Glutamatergic neuron (in vitro differentiated cells): Measurements from ENCODE around the gene TSFM. TPM values are rescaled to one million over a fixed set of nuclear protein-coding genes. Genes with fewer than 3 reads are reported as not detected.

Source experiments
- DNase-seq: peaks from one replicate; pipeline ENCODE4 v3.0.0; 2022
- H3K27ac Mint-ChIP-seq: one replicate; pipeline ENCODE4 v1.8.0; 2020; ENCODE audit warnings: mild to moderate bottlenecking, mixed read lengths, inconsistent platforms; ENCODE audit not compliant: unreplicated experiment
- H3K27me3 Mint-ChIP-seq: one replicate; pipeline ENCODE4 v1.8.0; 2020; ENCODE audit warnings: mild to moderate bottlenecking, moderate library complexity, mixed read lengths, inconsistent platforms; ENCODE audit not compliant: unreplicated experiment
- H3K36me3 Mint-ChIP-seq: one replicate; pipeline ENCODE4 v1.8.0; 2020; ENCODE audit warnings: mild to moderate bottlenecking, mixed read lengths, inconsistent platforms; ENCODE audit not compliant: unreplicated experiment
- H3K4me1 Mint-ChIP-seq: one replicate; pipeline ENCODE4 v1.8.0; 2020; ENCODE audit warnings: mild to moderate bottlenecking, low read depth, mixed read lengths, inconsistent platforms; ENCODE audit not compliant: unreplicated experiment
- H3K4me3 Mint-ChIP-seq: one replicate; pipeline ENCODE4 v1.8.0; 2020; ENCODE audit warnings: mild to moderate bottlenecking, mixed read lengths, inconsistent platforms; ENCODE audit not compliant: unreplicated experiment
- H3K9me3 Mint-ChIP-seq: one replicate; pipeline ENCODE4 v1.8.0; 2020; ENCODE audit warnings: mild to moderate bottlenecking, moderate library complexity, mixed read lengths, inconsistent platforms; ENCODE audit not compliant: unreplicated experiment
- microRNA-seq: library from miRNA; unstranded; fragments of <30 nt; microRNA quantifications from one replicate; pipeline ENCODE4, GENCODE V29; 2020; ENCODE audit not compliant: unreplicated experiment
- total RNA-seq: library from RNA; stranded (reverse); fragmentation: NEBNext Ultra II Directional; extraction: Animal tissue kit (Norgen Biotek cat#: 25700); gene quantifications from one replicate; pipeline ENCODE4 v1.2.1, GENCODE V29; 2021; ENCODE audit not compliant: unreplicated experiment
- TF ChIP-seq, protein P1 (sequence below): fragments of 200-600 bp; sonication (generic); IDR thresholded peaks from one replicate; pipeline ENCODE4 v1.5.0; 2021; ENCODE audit not compliant: partially characterized antibody, unreplicated experiment

Gene TSFM
- total RNA-seq, 1 donor from 2014 or later = 35.7 TPM

DNA sequence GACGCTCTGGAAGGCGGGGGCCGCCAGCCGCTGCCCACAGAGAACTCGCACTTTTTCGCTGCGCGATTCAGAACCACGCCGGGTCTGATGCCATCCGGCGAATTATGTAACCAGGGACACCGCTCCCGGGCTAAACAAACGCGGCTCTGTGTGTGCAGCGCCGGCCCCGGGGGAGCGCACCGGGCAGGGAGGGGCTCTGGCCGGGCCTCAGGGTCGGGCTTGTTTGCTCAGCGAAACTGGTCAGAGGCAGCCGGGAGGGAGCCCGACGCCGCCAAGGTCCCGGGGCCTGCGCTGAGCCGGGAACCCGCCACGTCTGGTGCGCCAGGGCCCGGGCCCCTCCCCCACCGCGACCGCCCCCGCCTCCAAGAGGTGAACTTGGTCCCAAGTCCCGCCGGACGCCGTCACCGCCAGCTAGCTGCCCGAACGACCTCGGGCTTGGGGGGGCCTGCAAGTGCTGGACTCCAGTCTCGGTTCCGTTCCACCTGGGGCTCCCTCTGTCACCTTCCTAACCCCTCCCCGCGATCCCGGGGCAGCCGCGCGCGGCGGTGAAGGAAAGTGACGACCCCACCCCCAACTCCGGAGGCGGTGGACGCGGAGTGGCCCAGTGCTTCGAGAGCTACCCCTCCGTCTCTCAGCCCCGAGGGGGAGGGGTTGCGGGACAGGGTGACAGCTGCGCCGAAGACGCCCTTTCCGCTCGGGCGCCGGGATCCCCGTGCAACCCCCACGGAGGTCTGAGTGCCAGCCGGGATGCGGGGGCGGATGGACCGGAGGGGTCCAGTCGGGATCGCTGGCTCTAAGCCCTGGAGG is 63.1 kb downstream of the TSFM start:
- H3K36me3 Mint-ChIP-seq = no peaks in the 10 kb centered on the region
- TF ChIP-seq, protein P1, sequence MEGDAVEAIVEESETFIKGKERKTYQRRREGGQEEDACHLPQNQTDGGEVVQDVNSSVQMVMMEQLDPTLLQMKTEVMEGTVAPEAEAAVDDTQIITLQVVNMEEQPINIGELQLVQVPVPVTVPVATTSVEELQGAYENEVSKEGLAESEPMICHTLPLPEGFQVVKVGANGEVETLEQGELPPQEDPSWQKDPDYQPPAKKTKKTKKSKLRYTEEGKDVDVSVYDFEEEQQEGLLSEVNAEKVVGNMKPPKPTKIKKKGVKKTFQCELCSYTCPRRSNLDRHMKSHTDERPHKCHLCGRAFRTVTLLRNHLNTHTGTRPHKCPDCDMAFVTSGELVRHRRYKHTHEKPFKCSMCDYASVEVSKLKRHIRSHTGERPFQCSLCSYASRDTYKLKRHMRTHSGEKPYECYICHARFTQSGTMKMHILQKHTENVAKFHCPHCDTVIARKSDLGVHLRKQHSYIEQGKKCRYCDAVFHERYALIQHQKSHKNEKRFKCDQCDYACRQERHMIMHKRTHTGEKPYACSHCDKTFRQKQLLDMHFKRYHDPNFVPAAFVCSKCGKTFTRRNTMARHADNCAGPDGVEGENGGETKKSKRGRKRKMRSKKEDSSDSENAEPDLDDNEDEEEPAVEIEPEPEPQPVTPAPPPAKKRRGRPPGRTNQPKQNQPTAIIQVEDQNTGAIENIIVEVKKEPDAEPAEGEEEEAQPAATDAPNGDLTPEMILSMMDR = no peak
- H3K27ac Mint-ChIP-seq = peak overlapping the region; percentile 83
- H3K9me3 Mint-ChIP-seq = peaks cover 10% of the 10 kb centered on the region
- H3K27me3 Mint-ChIP-seq = peaks cover 14% of the 10 kb centered on the region
- peak; percentile 79 for DNase-seq
- peak overlapping the region; percentile 81 for H3K4me3 Mint-ChIP-seq
- H3K4me1 Mint-ChIP-seq = peaks cover 28% of the 10 kb centered on the region

- Mint-ChIP-seq H3K27me3 (peaks cover 13% of the 10 kb centered on the region), H3K4me1 (peaks cover 27% of the 10 kb centered on the region), H3K9me3 (peaks cover 13% of the 10 kb centered on the region), H3K4me3 (peak overlapping the region; percentile 77), H3K27ac (peak overlapping the region; percentile 59), H3K36me3 (no peaks in the 10 kb centered on the region)
- TF ChIP-seq, protein P1 = no peak
- no peak for DNase-seq
Measured at GRCh38 chr12:57846285-57846576, 63.6 kb downstream of the TSFM start.

- Mint-ChIP-seq H3K27ac (peak within 1 kb of the TSS; percentile 81), H3K36me3 (no peaks in the 10 kb centered on the region), H3K4me3 (peak within 1 kb of the TSS; percentile 77), H3K4me1 (peaks cover 28% of the 10 kb centered on the region), H3K27me3 (peaks cover 17% of the 10 kb centered on the region), H3K9me3 (peaks cover 13% of the 10 kb centered on the region)
- peak; percentile 99 for DNase-seq
- TF ChIP-seq, protein P1 = no peak
Measured at GRCh38 chr12:57846577-57847319, 64.2 kb downstream of the TSFM start, which contains the start of gene CTDSP2. Gene CTDSP2 (minus strand): TSS chr12:57846729. CDS start chr12:57846435, 294 bp downstream.

Small RNAs within 50 kb of the gene (microRNA-seq; reads per million reads assigned to microRNA genes)
- gene MIR26A2 = 61.3 reads per million, percentile 70 among the genes with 10 or more reads in this experiment
- gene MIR6759 = 2.8 reads per million, percentile 20 among the genes with 10 or more reads in this experiment

Other genes with a start within 250 kb of the TSFM start
- gene DCTN2, start 235.6 kb upstream of the TSFM start, total RNA-seq = 484 TPM
- gene KIF5A, start 232.7 kb upstream of the TSFM start, total RNA-seq = 314 TPM
- gene PIP4K2C, start 191.6 kb upstream of the TSFM start, total RNA-seq = 27.5 TPM
- gene DTX3, start 178.0 kb upstream of the TSFM start, total RNA-seq = 99.6 TPM
- 80.2 TPM for gene ARHGEF25, start 171.4 kb upstream of the TSFM start, total RNA-seq
- 83.9 TPM for gene B4GALNT1, start 149.6 kb upstream of the TSFM start, total RNA-seq
- gene OS9, start 88.7 kb upstream of the TSFM start, total RNA-seq = 225 TPM
- 45.5 TPM for gene AGAP2, start 44.0 kb upstream of the TSFM start, total RNA-seq
- 27.2 TPM for gene TSPAN31, start 37.7 kb upstream of the TSFM start, total RNA-seq
- 123 TPM for gene CDK4, start 30.5 kb upstream of the TSFM start, total RNA-seq
- gene MARCHF9, start 27.7 kb upstream of the TSFM start, total RNA-seq = 26.7 TPM
- gene CYP27B1, start 15.7 kb upstream of the TSFM start, total RNA-seq = 1.7 TPM
- gene METTL1, start 10.7 kb upstream of the TSFM start, total RNA-seq = 9.1 TPM
- 3.3 TPM for gene EEF1AKMT3, start 10.2 kb upstream of the TSFM start, total RNA-seq
- 4.8 TPM for gene AVIL, start 35.9 kb downstream of the TSFM start, total RNA-seq
- 127 TPM for gene CTDSP2, start 63.9 kb downstream of the TSFM start, total RNA-seq
- 1.3 TPM for gene ATP23, start 158.8 kb downstream of the TSFM start, total RNA-seq